Stimulated activated naive CD8-positive, alpha-beta T cell treated with anti-CD3 and anti-CD28 coated beads, Interleukin-15, Interleukin-2, amounts not matched to agents 100 U/mL and 50 U/mL, for 24 hours (primary cell): Measurements from ENCODE around the gene TBC1D10A.

Experiments
- ATAC-seq: fragments of 150-1000 bp; cut with Tn5 transposase; one replicate; pipeline ENCODE4 v1.10.0; 2021
- DNase-seq: peaks from one replicate; pipeline ENCODE4 v3.0.0; 2021

TBC1D10A gene

GRCh38 chr22:30320021-30320556, 6.7 kb downstream of the TBC1D10A start:
- DNase-seq (no peak), ATAC-seq (no peak)

- DNase-seq (no peak), ATAC-seq (no peak)
These were observed 7.8 kb downstream of the TBC1D10A start for GRCh38 chr22:30318799-30319419.

- ATAC-seq: no peak
These were observed 9.0 kb downstream of the TBC1D10A start for GRCh38 chr22:30317778-30318177.

GRCh38 chr22:30315962-30316576, 10.7 kb downstream of the TBC1D10A start:
- ATAC-seq (no peak), DNase-seq (no peak)

More at GRCh38 chr22:30317778-30318177, 9.0 kb downstream of the TBC1D10A start:
- no peak for DNase-seq

- DNase-seq (peak; percentile 69), ATAC-seq (peak; percentile 66)
These were observed 11.8 kb downstream of the TBC1D10A start for GRCh38 chr22:30314915-30315314.

- DNase-seq (no peak), ATAC-seq (no peak)
These were observed 13.0 kb downstream of the TBC1D10A start for GRCh38 chr22:30313527-30314363.

GRCh38 chr22:30312053-30312452, 14.7 kb downstream of the TBC1D10A start:
- ATAC-seq (peak; percentile 41), DNase-seq (no peak)

GRCh38 chr22:30310881-30311771, 15.6 kb downstream of the TBC1D10A start:
- ATAC-seq: no peak
- DNase-seq: no peak

GRCh38 chr22:30309951-30310741, 16.6 kb downstream of the TBC1D10A start:
- ATAC-seq: peak; percentile 45
- no peak for DNase-seq

- ATAC-seq: no peak
- DNase-seq: no peak
These were observed 18.1 kb downstream of the TBC1D10A start for GRCh38 chr22:30308518-30309230.

- no peak for DNase-seq
- ATAC-seq: no peak
These were observed 18.6 kb downstream of the TBC1D10A start for GRCh38 chr22:30308093-30308492.

GRCh38 chr22:30307041-30307574, 19.6 kb downstream of the TBC1D10A start:
- DNase-seq (no peak), ATAC-seq (no peak)

GRCh38 chr22:30306627-30307011, 20.1 kb downstream of the TBC1D10A start:
- ATAC-seq (no peak), DNase-seq (no peak)

- ATAC-seq: peak; percentile 44
- no peak for DNase-seq
These were observed 20.7 kb downstream of the TBC1D10A start for GRCh38 chr22:30305906-30306626.

GRCh38 chr22:30305519-30305905, 21.2 kb downstream of the TBC1D10A start:
- peak; percentile 55 for DNase-seq

GRCh38 chr22:30304495-30305244, 22.1 kb downstream of the TBC1D10A start:
- DNase-seq (no peak), ATAC-seq (no peak)

More at GRCh38 chr22:30305519-30305905, 21.2 kb downstream of the TBC1D10A start:
- ATAC-seq: peak; percentile 71

GRCh38 chr22:30302810-30303138, 24.0 kb downstream of the TBC1D10A start:
- ATAC-seq: no peak
- no peak for DNase-seq

- ATAC-seq: no peak
- no peak for DNase-seq
These were observed 24.5 kb downstream of the TBC1D10A start for GRCh38 chr22:30301995-30302809.
